A549 (cell line): ENCODE data around the gene NUP188.

Experiments used
- CEBPB ChIP-seq, 2 experiments: fragments of >200 bp in 1 of 2; sonication (Bioruptor Twin) in 1 of 2; formaldehyde crosslinking in 1 of 2; IDR thresholded peaks; 2 replicates each; pipeline ENCODE4 v1.6.1; 2012 to 2016
- CHD4 ChIP-seq: fragments of 200-600 bp; sonication (generic); IDR thresholded peaks from 2 replicates; pipeline ENCODE4 v1.6.1; 2016; ENCODE audit warnings: antibody characterized with exemption, mild to moderate bottlenecking, borderline replicate concordance
- EP300 ChIP-seq, 2 experiments: fragments of >200 bp; sonication (Bioruptor Twin); formaldehyde crosslinking; IDR thresholded peaks; 2 replicates in 1 of 2; 3 replicates in 1 of 2; pipeline ENCODE4 v1.6.1; 2016 to 2017
- FOSL2 ChIP-seq, 2 experiments: fragments of 450-650 bp in 1 of 2; fragments of >200 bp in 1 of 2; sonication (Bioruptor Twin) in 1 of 2; formaldehyde crosslinking; IDR thresholded peaks; 2 replicates each; pipeline versions ENCODE4 v1.5.0 to v1.6.1; 2016 to 2020; ENCODE audit warnings: mild to moderate bottlenecking in 1 of 2, moderate library complexity in 1 of 2
- GATA3 ChIP-seq: IDR thresholded peaks from 2 replicates; pipeline ENCODE4 v1.6.1; 2012; ENCODE audit warnings: borderline replicate concordance
- POLR2A ChIP-seq: IDR thresholded peaks from 2 replicates; pipeline ENCODE4 v1.6.1; 2012; ENCODE audit warnings: mild to moderate bottlenecking, low read length
- RNF2 ChIP-seq: fragments of 200-600 bp; sonication (generic); IDR thresholded peaks from 2 replicates; pipeline ENCODE4 v1.6.1; 2016; ENCODE audit warnings: low read depth, mild to moderate bottlenecking, antibody characterized with exemption, moderate library complexity, borderline replicate concordance
- SMC3 ChIP-seq: fragments of >200 bp; sonication (Bioruptor Twin); formaldehyde crosslinking; IDR thresholded peaks from 3 replicates; pipeline ENCODE4 v1.6.1; 2018; ENCODE audit warnings: inconsistent platforms
- SREBF2 ChIP-seq: fragments of 450-650 bp; IDR thresholded peaks from 2 replicates; pipeline ENCODE4 v1.6.1; 2014; ENCODE audit warnings: mild to moderate bottlenecking, moderate library complexity
- TF ChIP-seq, protein P1 (sequence below): fragments of >200 bp; sonication (Bioruptor Twin); formaldehyde crosslinking; IDR thresholded peaks from 3 replicates; pipeline ENCODE4 v1.5.1; 2016
- TF ChIP-seq, protein P2 (sequence below): fragments of 450-650 bp; IDR thresholded peaks from 2 replicates; pipeline ENCODE4 v1.6.1; 2014; ENCODE audit warnings: antibody characterized with exemption
- TF ChIP-seq, protein P3 (sequence below): IDR thresholded peaks from 2 replicates; pipeline ENCODE4 v1.6.1; 2012
- TF ChIP-seq, protein P4 (sequence below): fragments of 250-450 bp; sonication (Bioruptor Pico); IDR thresholded peaks from 2 replicates; pipeline ENCODE4 v1.5.0; 2021; ENCODE audit warnings: mild to moderate bottlenecking, moderate library complexity, borderline replicate concordance

DNA sequence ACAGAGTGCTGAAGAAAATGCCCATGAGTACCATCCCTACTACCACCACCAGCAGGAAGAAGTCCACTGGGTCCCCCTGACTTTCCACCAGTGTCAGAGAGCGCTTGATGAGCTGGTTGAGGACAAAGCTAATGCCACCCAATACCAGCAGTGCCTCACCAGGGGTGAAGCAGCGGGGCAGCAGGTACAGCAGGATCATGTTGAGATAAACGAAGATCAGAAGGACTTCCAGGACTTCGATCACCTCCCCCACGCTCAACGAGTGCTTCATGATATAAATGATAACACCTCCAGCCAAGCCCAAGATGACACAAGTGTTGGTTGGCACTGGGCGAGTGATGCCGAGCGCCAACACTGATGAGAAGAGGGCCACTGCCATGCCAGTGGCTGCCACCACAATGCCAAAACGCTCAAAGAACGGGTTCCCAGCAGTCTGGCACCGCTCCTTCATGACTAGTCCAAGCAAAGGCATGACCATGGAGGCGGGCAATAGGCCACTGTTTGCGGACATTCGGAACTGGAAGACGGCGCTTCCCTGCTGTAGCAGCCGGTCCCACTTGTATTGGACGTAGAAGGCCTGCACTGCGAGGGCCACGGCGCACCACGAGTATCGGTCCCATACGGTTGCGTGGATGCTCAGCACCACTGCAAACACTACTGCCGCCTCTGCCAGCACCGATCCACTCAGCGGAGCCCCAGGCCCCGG is 775 bp upstream of the NUP188 start:
- TF ChIP-seq SREBF2: no peak
- no peak for TF ChIP-seq POLR2A
- no peak for TF ChIP-seq EP300 (IDR thresholded peaks at IDR 0.05)
- no peak for TF ChIP-seq FOSL2 (IDR thresholded peaks at IDR 0.05)
- no peak for TF ChIP-seq FOSL2 (CRISPR knock-in tag; IDR thresholded peaks at IDR 0.05)
- TF ChIP-seq, protein P1, sequence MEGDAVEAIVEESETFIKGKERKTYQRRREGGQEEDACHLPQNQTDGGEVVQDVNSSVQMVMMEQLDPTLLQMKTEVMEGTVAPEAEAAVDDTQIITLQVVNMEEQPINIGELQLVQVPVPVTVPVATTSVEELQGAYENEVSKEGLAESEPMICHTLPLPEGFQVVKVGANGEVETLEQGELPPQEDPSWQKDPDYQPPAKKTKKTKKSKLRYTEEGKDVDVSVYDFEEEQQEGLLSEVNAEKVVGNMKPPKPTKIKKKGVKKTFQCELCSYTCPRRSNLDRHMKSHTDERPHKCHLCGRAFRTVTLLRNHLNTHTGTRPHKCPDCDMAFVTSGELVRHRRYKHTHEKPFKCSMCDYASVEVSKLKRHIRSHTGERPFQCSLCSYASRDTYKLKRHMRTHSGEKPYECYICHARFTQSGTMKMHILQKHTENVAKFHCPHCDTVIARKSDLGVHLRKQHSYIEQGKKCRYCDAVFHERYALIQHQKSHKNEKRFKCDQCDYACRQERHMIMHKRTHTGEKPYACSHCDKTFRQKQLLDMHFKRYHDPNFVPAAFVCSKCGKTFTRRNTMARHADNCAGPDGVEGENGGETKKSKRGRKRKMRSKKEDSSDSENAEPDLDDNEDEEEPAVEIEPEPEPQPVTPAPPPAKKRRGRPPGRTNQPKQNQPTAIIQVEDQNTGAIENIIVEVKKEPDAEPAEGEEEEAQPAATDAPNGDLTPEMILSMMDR: no peak
- TF ChIP-seq, protein P2, sequence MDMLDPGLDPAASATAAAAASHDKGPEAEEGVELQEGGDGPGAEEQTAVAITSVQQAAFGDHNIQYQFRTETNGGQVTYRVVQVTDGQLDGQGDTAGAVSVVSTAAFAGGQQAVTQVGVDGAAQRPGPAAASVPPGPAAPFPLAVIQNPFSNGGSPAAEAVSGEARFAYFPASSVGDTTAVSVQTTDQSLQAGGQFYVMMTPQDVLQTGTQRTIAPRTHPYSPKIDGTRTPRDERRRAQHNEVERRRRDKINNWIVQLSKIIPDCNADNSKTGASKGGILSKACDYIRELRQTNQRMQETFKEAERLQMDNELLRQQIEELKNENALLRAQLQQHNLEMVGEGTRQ: no peak
- TF ChIP-seq CEBPB (IDR thresholded peaks at IDR 0.05): no peak
- no peak for TF ChIP-seq SMC3
- TF ChIP-seq GATA3: no peak
- TF ChIP-seq, protein P3, sequence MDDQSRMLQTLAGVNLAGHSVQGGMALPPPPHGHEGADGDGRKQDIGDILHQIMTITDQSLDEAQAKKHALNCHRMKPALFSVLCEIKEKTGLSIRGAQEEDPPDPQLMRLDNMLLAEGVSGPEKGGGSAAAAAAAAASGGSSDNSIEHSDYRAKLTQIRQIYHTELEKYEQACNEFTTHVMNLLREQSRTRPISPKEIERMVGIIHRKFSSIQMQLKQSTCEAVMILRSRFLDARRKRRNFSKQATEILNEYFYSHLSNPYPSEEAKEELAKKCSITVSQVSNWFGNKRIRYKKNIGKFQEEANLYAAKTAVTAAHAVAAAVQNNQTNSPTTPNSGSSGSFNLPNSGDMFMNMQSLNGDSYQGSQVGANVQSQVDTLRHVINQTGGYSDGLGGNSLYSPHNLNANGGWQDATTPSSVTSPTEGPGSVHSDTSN: no peak
- TF ChIP-seq CHD4: no peak
- TF ChIP-seq, protein P4, sequence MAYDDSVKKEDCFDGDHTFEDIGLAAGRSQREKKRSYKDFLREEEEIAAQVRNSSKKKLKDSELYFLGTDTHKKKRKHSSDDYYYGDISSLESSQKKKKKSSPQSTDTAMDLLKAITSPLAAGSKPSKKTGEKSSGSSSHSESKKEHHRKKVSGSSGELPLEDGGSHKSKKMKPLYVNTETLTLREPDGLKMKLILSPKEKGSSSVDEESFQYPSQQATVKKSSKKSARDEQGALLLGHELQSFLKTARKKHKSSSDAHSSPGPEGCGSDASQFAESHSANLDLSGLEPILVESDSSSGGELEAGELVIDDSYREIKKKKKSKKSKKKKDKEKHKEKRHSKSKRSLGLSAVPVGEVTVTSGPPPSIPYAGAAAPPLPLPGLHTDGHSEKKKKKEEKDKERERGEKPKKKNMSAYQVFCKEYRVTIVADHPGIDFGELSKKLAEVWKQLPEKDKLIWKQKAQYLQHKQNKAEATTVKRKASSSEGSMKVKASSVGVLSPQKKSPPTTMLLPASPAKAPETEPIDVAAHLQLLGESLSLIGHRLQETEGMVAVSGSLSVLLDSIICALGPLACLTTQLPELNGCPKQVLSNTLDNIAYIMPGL (CRISPR knock-in tag): no peak
- no peak for TF ChIP-seq RNF2
